Activated CD8-positive, alpha-beta memory T cell treated with anti-CD3 and anti-CD28 coated beads, Interleukin-2, amount 50 U/mL, for 1 hour (primary cell): ENCODE results near the gene PPP1R13B.

Source experiments
- DNase-seq: peaks from one replicate; pipeline ENCODE4 v3.0.0-alpha.2; 2020; ENCODE audit errors: extremely low read depth

The PPP1R13B gene

GRCh38 chr14:103714063-103714724, 133.2 kb downstream of the PPP1R13B start:
- no peak for DNase-seq

- no peak for DNase-seq
Measured at GRCh38 chr14:103713304-103714062, 133.9 kb downstream of the PPP1R13B start.

GRCh38 chr14:103712633-103713247, 134.6 kb downstream of the PPP1R13B start:
- no peak for DNase-seq

GRCh38 chr14:103711516-103712431, 135.6 kb downstream of the PPP1R13B start:
- DNase-seq = no peak

- no peak for DNase-seq
Measured at GRCh38 chr14:103710771-103711377, 136.5 kb downstream of the PPP1R13B start.

- no peak for DNase-seq
Measured at GRCh38 chr14:103709814-103710213, 137.6 kb downstream of the PPP1R13B start.

GRCh38 chr14:103708750-103709187, 138.6 kb downstream of the PPP1R13B start:
- DNase-seq = no peak

GRCh38 chr14:103707329-103708263, 139.8 kb downstream of the PPP1R13B start:
- DNase-seq = no peak

GRCh38 chr14:103706551-103707328, 140.6 kb downstream of the PPP1R13B start:
- no peak for DNase-seq

- DNase-seq = no peak
Measured at GRCh38 chr14:103705504-103706284, 141.7 kb downstream of the PPP1R13B start.

GRCh38 chr14:103705118-103705503, 142.3 kb downstream of the PPP1R13B start:
- DNase-seq = no peak

- no peak for DNase-seq
Measured at GRCh38 chr14:103704708-103705107, 142.7 kb downstream of the PPP1R13B start.

GRCh38 chr14:103703433-103704385, 143.7 kb downstream of the PPP1R13B start:
- no peak for DNase-seq

- no peak for DNase-seq
Measured at GRCh38 chr14:103702497-103703432, 144.6 kb downstream of the PPP1R13B start.

GRCh38 chr14:103702095-103702494, 145.3 kb downstream of the PPP1R13B start:
- no peak for DNase-seq

GRCh38 chr14:103700753-103701490, 146.5 kb downstream of the PPP1R13B start:
- no peak for DNase-seq
